Measurements from ENCODE around the gene MRPL23. TPM values are rescaled to one million over a fixed set of nuclear protein-coding genes. Genes with fewer than 3 reads are reported as not detected.

MRPL23 gene
- total RNA-seq, 1 experiment from 2014 or later, result 123 TPM

GRCh38 chr11:1922481-1923081 is 24.6 kb upstream of the MRPL23 start:
- Histone ChIP-seq H3K4me1 (ENCODE audit: control insufficient read depth, insufficient read depth, low read length) (peaks cover 21% of the 10 kb centered on the region), H3K9me3 (ENCODE audit: control insufficient read depth, insufficient read depth, low read depth, low read length) (no peaks in the 10 kb centered on the region), H3K36me3 (ENCODE audit: control insufficient read depth, insufficient read depth, low read length) (no peaks in the 10 kb centered on the region), H3K27me3 (ENCODE audit: control insufficient read depth, insufficient read depth, low read length) (no peaks in the 10 kb centered on the region), H3K4me3 (ENCODE audit: low read depth in 2 of 2, low read length in 2 of 2) (no peak overlapping the region), H3K27ac (ENCODE audit: low read length) (no peak overlapping the region)
- no TSS peak for BruUV-seq (replicated peaks)
- POLR2A ChIA-PET, result interaction anchor here (0.6 kb wide), 1 partner anchor 95 kb away, joined by 3 read pairs; no protein-coding TSS in a partner anchor
- intact Hi-C loops (cut with micrococcal nuclease; ENCODE audit: unreplicated experiment) (loop anchor here (1.0 kb wide), 1 partner anchor 47 kb away; no protein-coding TSS in a partner anchor), in situ Hi-C loops (cut with HindIII; ENCODE audit: low pct_unique_long_range_greater_than_20kb, low sequenced_read_pairs) (no loop called here)
- ATAC-seq (no peak), DNase-seq (ENCODE audit: low read depth, low spot score) (no peak)
- CTCF ChIA-PET, result interaction anchor here (1.1 to 2.4 kb wide), 3 partner anchors 40 to 79 kb away, joined by 3 to 13 read pairs (median 7); no protein-coding TSS in a partner anchor
- TF ChIP-seq, protein P1, sequence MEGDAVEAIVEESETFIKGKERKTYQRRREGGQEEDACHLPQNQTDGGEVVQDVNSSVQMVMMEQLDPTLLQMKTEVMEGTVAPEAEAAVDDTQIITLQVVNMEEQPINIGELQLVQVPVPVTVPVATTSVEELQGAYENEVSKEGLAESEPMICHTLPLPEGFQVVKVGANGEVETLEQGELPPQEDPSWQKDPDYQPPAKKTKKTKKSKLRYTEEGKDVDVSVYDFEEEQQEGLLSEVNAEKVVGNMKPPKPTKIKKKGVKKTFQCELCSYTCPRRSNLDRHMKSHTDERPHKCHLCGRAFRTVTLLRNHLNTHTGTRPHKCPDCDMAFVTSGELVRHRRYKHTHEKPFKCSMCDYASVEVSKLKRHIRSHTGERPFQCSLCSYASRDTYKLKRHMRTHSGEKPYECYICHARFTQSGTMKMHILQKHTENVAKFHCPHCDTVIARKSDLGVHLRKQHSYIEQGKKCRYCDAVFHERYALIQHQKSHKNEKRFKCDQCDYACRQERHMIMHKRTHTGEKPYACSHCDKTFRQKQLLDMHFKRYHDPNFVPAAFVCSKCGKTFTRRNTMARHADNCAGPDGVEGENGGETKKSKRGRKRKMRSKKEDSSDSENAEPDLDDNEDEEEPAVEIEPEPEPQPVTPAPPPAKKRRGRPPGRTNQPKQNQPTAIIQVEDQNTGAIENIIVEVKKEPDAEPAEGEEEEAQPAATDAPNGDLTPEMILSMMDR (IDR thresholded peaks at IDR 0.05), result no peak
- TF ChIP-seq TCF7L2 (IDR thresholded peaks at IDR 0.05; ENCODE audit: low read depth, low read length), result no peak
- TF ChIP-seq POLR2AphosphoS5 (IDR thresholded peaks at IDR 0.05; ENCODE audit: low read depth, low read length), result no peak
- TF ChIP-seq SIN3A (IDR thresholded peaks at IDR 0.05; ENCODE audit: borderline replicate concordance, insufficient read depth, low read depth, low read length), result no peak
- TF ChIP-seq, protein P2, sequence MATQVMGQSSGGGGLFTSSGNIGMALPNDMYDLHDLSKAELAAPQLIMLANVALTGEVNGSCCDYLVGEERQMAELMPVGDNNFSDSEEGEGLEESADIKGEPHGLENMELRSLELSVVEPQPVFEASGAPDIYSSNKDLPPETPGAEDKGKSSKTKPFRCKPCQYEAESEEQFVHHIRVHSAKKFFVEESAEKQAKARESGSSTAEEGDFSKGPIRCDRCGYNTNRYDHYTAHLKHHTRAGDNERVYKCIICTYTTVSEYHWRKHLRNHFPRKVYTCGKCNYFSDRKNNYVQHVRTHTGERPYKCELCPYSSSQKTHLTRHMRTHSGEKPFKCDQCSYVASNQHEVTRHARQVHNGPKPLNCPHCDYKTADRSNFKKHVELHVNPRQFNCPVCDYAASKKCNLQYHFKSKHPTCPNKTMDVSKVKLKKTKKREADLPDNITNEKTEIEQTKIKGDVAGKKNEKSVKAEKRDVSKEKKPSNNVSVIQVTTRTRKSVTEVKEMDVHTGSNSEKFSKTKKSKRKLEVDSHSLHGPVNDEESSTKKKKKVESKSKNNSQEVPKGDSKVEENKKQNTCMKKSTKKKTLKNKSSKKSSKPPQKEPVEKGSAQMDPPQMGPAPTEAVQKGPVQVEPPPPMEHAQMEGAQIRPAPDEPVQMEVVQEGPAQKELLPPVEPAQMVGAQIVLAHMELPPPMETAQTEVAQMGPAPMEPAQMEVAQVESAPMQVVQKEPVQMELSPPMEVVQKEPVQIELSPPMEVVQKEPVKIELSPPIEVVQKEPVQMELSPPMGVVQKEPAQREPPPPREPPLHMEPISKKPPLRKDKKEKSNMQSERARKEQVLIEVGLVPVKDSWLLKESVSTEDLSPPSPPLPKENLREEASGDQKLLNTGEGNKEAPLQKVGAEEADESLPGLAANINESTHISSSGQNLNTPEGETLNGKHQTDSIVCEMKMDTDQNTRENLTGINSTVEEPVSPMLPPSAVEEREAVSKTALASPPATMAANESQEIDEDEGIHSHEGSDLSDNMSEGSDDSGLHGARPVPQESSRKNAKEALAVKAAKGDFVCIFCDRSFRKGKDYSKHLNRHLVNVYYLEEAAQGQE (IDR thresholded peaks at IDR 0.05; ENCODE audit: insufficient read depth in 1 of 2, low read depth in 2 of 2, low read length in 1 of 2), result no peak

GRCh38 chr11:1923201-1923956 is 23.8 kb upstream of the MRPL23 start:
- TF ChIP-seq, protein P1 (IDR thresholded peaks at IDR 0.05), result no peak
- TF ChIP-seq POLR2AphosphoS5 (IDR thresholded peaks at IDR 0.05; ENCODE audit: low read depth, low read length) (no peak), SIN3A (IDR thresholded peaks at IDR 0.05; ENCODE audit: borderline replicate concordance, insufficient read depth, low read depth, low read length) (no peak)
- no peak overlapping the region for H3K4me3 ChIP-seq (ENCODE audit: low read depth in 2 of 2, low read length in 2 of 2)
- H3K36me3 ChIP-seq (ENCODE audit: control insufficient read depth, insufficient read depth, low read length), result no peaks in the 10 kb centered on the region
- no TSS peak for BruUV-seq (replicated peaks)
- H3K4me1 ChIP-seq (ENCODE audit: control insufficient read depth, insufficient read depth, low read length), result peaks cover 26% of the 10 kb centered on the region
- H3K9me3 ChIP-seq (ENCODE audit: control insufficient read depth, insufficient read depth, low read depth, low read length), result no peaks in the 10 kb centered on the region
- POLR2A ChIA-PET, result no interaction called here
- intact Hi-C loops (cut with micrococcal nuclease; ENCODE audit: unreplicated experiment), result no loop called here
- in situ Hi-C loops (cut with HindIII; ENCODE audit: low pct_unique_long_range_greater_than_20kb, low sequenced_read_pairs), result no loop called here
- no peak overlapping the region for H3K27ac ChIP-seq (ENCODE audit: low read length)
- no peak for DNase-seq (ENCODE audit: low read depth, low spot score)
- ATAC-seq, result no peak
- CTCF ChIA-PET, result no interaction called here
- no peaks in the 10 kb centered on the region for H3K27me3 ChIP-seq (ENCODE audit: control insufficient read depth, insufficient read depth, low read length)

Measured in Panc1 (cell line).